DOHH2 (cell line): Measurements from ENCODE around the gene RPS2.

Experiments used
- H3F3A ChIP-seq: fragments of 200-600 bp; sonication (generic), shearing (Covaris generic); 2 replicates; pipeline ENCODE4 v1.6.0; 2016; ENCODE audit warnings: antibody characterized with exemption, mild to moderate bottlenecking; ENCODE audit not compliant: control insufficient read depth, insufficient read depth
- H3K27ac ChIP-seq: fragments of 200-600 bp; sonication (generic); 2 replicates; pipeline ENCODE4 v1.5.1; 2014; ENCODE audit warnings: low read depth, mild to moderate bottlenecking, low read length, moderate library complexity
- H3K27me3 ChIP-seq: fragments of 200-600 bp; sonication (generic); 2 replicates; pipeline ENCODE4 v1.6.1; 2014; ENCODE audit warnings: mild to moderate bottlenecking, low read length, mixed read lengths; ENCODE audit not compliant: control insufficient read depth
- H3K36me3 ChIP-seq: fragments of 200-600 bp; sonication (generic); 2 replicates; pipeline ENCODE4 v1.6.1; 2014; ENCODE audit warnings: mild to moderate bottlenecking, low read length, moderate library complexity, mixed read lengths; ENCODE audit not compliant: control insufficient read depth
- H3K4me1 ChIP-seq: fragments of 200-600 bp; sonication (generic); 2 replicates; pipeline ENCODE4 v1.6.1; 2014; ENCODE audit warnings: mild to moderate bottlenecking, low read length, mixed read lengths; ENCODE audit not compliant: control insufficient read depth
- H3K4me2 ChIP-seq: fragments of 200-600 bp; sonication (generic); 2 replicates; pipeline ENCODE4 v1.6.0; 2014; ENCODE audit warnings: mild to moderate bottlenecking, low read length, moderate library complexity
- H3K4me3 ChIP-seq: fragments of 200-600 bp; sonication (generic); 2 replicates; pipeline ENCODE4 v1.5.1; 2014; ENCODE audit warnings: mild to moderate bottlenecking, low read length, mixed read lengths
- H3K79me2 ChIP-seq: fragments of 200-600 bp; sonication (generic); 2 replicates; pipeline ENCODE4 v1.6.1; 2014; ENCODE audit warnings: mild to moderate bottlenecking, low read length, mixed read lengths; ENCODE audit not compliant: control insufficient read depth
- H3K9me2 ChIP-seq: fragments of 200-600 bp; sonication (generic); replicated peaks from 2 replicates; pipeline ENCODE4 v1.6.1; 2014; ENCODE audit warnings: mild to moderate bottlenecking, low read length, mixed read lengths; ENCODE audit not compliant: control insufficient read depth
- H3K9me3 ChIP-seq: fragments of 200-600 bp; sonication (generic); 2 replicates; pipeline ENCODE4 v1.6.1; 2014; ENCODE audit warnings: antibody characterized with exemption, low read length, mixed read lengths; ENCODE audit not compliant: control insufficient read depth, insufficient read depth
- H4K20me1 ChIP-seq: fragments of 200-600 bp; sonication (generic); 2 replicates; pipeline ENCODE4 v1.6.0; 2014; ENCODE audit warnings: low read depth, mild to moderate bottlenecking, antibody characterized with exemption, low read length, moderate library complexity; ENCODE audit not compliant: control insufficient read depth, insufficient read depth
- CTCF ChIP-seq: fragments of 200-600 bp; sonication (generic); IDR thresholded peaks from one replicate; pipeline ENCODE4 v1.5.1; 2014; ENCODE audit warnings: antibody characterized with exemption, mild to moderate bottlenecking, low read depth, low read length; ENCODE audit not compliant: poor library complexity, severe bottlenecking
- EZH2phosphoT487 ChIP-seq: fragments of 200-600 bp; sonication (generic); IDR thresholded peaks from 2 replicates; pipeline ENCODE4 v1.6.1; 2017; ENCODE audit warnings: borderline replicate concordance, mild to moderate bottlenecking, antibody characterized with exemption, low read length, moderate library complexity, mixed read lengths

Gene RPS2

GRCh38 chr16:1983544-1984346 lies 19.1 kb upstream of the RPS2 start, which contains the start of gene GFER:
Gene GFER (plus strand): TSS chr16:1984193. CDS start chr16:1984219, 26 bp downstream.
- Histone ChIP-seq H3K9me3 (no peaks in the 10 kb centered on the region), H3K9me2 (no peaks in the 10 kb centered on the region), H3K27me3 (peaks cover 39% of the 10 kb centered on the region), H3K4me1 (peaks cover 25% of the 10 kb centered on the region), H3F3A (peaks cover 12% of the 10 kb centered on the region), H3K4me2 (peak within 1 kb of the TSS; percentile 99), H3K79me2 (peaks cover 17% of the 10 kb centered on the region), H4K20me1 (no peaks in the 10 kb centered on the region), H3K4me3 (peak within 1 kb of the TSS; percentile 98), H3K36me3 (peaks cover 29% of the 10 kb centered on the region), H3K27ac (peak within 1 kb of the TSS; percentile 37)
- peak; percentile 62 for TF ChIP-seq CTCF
- TF ChIP-seq EZH2phosphoT487 = peak; percentile 86; the same call in 1 of the 2 replicates

- TF ChIP-seq EZH2phosphoT487 (no peak), CTCF (no peak)
- Histone ChIP-seq H3K27me3 (peaks cover 37% of the 10 kb centered on the region), H3K79me2 (peaks cover 17% of the 10 kb centered on the region), H3K4me3 (peak overlapping the region; percentile 98), H3K27ac (no peak overlapping the region), H3K9me2 (no peaks in the 10 kb centered on the region), H4K20me1 (no peaks in the 10 kb centered on the region), H3K36me3 (peaks cover 36% of the 10 kb centered on the region), H3F3A (peaks cover 8% of the 10 kb centered on the region), H3K9me3 (no peaks in the 10 kb centered on the region), H3K4me2 (peak overlapping the region; percentile 99), H3K4me1 (peaks cover 25% of the 10 kb centered on the region)
Measured at GRCh38 chr16:1982991-1983543, 18.4 kb upstream of the RPS2 start.

- Histone ChIP-seq H3K79me2 (peaks cover 17% of the 10 kb centered on the region), H3K9me3 (no peaks in the 10 kb centered on the region), H3K36me3 (peaks cover 46% of the 10 kb centered on the region), H3K27me3 (peaks cover 37% of the 10 kb centered on the region), H3K4me2 (no peak overlapping the region), H4K20me1 (no peaks in the 10 kb centered on the region), H3K4me3 (no peak overlapping the region), H3F3A (peaks cover 8% of the 10 kb centered on the region), H3K9me2 (no peaks in the 10 kb centered on the region), H3K27ac (no peak overlapping the region), H3K4me1 (peaks cover 25% of the 10 kb centered on the region)
- TF ChIP-seq EZH2phosphoT487 (no peak), CTCF (no peak)
Measured at GRCh38 chr16:1982013-1982433, 17.4 kb upstream of the RPS2 start.
